ENCODE measurements around the gene NUP107. TPM values are rescaled to one million over a fixed set of nuclear protein-coding genes. Genes with fewer than 3 reads are reported as not detected.

The NUP107 gene
- total RNA-seq, 1 experiment from 2014 or later, result 99.0 TPM

DNA sequence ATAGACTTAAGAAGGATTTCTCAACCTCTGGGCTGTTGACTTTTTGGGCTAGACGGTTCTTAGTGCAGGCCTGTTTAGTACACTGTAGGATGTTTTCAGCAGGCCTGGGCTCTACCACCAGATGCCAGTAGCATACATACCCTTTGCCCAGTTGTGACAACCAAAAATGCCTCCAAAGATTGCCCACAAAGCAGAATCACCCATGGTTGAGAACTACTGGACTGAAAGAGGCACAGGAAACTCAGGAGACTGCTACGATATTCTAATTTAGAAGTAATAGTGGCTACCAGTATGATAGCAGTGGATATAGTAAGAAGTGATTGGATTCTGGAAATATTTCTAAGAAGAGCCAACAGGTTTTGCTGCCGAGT lies 74.6 kb downstream of the NUP107 start:
- ChIA-PET CTCF (no interaction called here), RAD21 (ENCODE audit: low non-redundant PET in 1 of 2, low total read pairs in 2 of 2, uncharacterized antibody in 2 of 2, unreplicated experiment in 2 of 2) (no interaction called here), POLR2A (no interaction called here)
- Histone ChIP-seq H3K4me2 (ENCODE audit: low read length) (no peak overlapping the region), H3K27ac (ENCODE audit: low read depth, low read length) (no peak overlapping the region), H4K20me1 (ENCODE audit: insufficient read depth) (no peaks in the 10 kb centered on the region), H3K9ac (ENCODE audit: low read length) (no peak overlapping the region), H3K27me3 (ENCODE audit: insufficient read depth, low read length) (no peaks in the 10 kb centered on the region), H3K4me1 (ENCODE audit: control insufficient read depth in 1 of 2, insufficient read depth in 2 of 2, low read length in 2 of 2) (no peaks in the 10 kb centered on the region), H3K9me3 (ENCODE audit: control insufficient read depth in 1 of 2, insufficient read depth in 1 of 2, low read depth in 1 of 2, low read length in 2 of 2) (no peaks in the 10 kb centered on the region), H2AFZ (ENCODE audit: low read depth, low read length, poor library complexity, severe bottlenecking) (no peak overlapping the region), H3K9me2 (ENCODE audit: insufficient read depth) (no peaks in the 10 kb centered on the region), H3K36me3 (ENCODE audit: control insufficient read depth in 1 of 2, insufficient read depth in 2 of 2, low read length in 2 of 2) (0 out of 4 replicates have a peak, but pooled peaks cover 3% of the 10 kb centered on the region in 2 experiments), H3K79me2 (ENCODE audit: insufficient read depth, low read length) (no peaks in the 10 kb centered on the region), H3K4me3 (replicated peaks in 1 of 2; ENCODE audit: low read depth in 1 of 2, low read length in 2 of 2) (no peak overlapping the region)
- TF ChIP-seq CEBPB (IDR thresholded peaks at IDR 0.05; ENCODE audit: low read depth) (no peak), EGR1 (IDR thresholded peaks at IDR 0.05; ENCODE audit: low read depth) (no peak), EZH2 (IDR thresholded peaks at IDR 0.05) (no peak), YY1 (IDR thresholded peaks at IDR 0.05; ENCODE audit: extremely low read depth, insufficient replicate concordance, low read depth, low read length) (no peak), TCF7L2 (IDR thresholded peaks at IDR 0.05; ENCODE audit: borderline replicate concordance, extremely low read depth, insufficient read depth, insufficient read length) (no peak), ZFX (IDR thresholded peaks at IDR 0.05) (no peak), CBX3 (IDR thresholded peaks at IDR 0.05; ENCODE audit: low read depth) (no peak), POLR2A (IDR thresholded peaks at IDR 0.05; ENCODE audit: borderline replicate concordance, extremely low read depth, insufficient read depth, insufficient read length) (no peak), SP1 (IDR thresholded peaks at IDR 0.05; ENCODE audit: low read depth) (no peak), ELF1 (IDR thresholded peaks at IDR 0.05; ENCODE audit: borderline replicate concordance, low read depth) (no peak)
- TF ChIP-seq, protein P1, sequence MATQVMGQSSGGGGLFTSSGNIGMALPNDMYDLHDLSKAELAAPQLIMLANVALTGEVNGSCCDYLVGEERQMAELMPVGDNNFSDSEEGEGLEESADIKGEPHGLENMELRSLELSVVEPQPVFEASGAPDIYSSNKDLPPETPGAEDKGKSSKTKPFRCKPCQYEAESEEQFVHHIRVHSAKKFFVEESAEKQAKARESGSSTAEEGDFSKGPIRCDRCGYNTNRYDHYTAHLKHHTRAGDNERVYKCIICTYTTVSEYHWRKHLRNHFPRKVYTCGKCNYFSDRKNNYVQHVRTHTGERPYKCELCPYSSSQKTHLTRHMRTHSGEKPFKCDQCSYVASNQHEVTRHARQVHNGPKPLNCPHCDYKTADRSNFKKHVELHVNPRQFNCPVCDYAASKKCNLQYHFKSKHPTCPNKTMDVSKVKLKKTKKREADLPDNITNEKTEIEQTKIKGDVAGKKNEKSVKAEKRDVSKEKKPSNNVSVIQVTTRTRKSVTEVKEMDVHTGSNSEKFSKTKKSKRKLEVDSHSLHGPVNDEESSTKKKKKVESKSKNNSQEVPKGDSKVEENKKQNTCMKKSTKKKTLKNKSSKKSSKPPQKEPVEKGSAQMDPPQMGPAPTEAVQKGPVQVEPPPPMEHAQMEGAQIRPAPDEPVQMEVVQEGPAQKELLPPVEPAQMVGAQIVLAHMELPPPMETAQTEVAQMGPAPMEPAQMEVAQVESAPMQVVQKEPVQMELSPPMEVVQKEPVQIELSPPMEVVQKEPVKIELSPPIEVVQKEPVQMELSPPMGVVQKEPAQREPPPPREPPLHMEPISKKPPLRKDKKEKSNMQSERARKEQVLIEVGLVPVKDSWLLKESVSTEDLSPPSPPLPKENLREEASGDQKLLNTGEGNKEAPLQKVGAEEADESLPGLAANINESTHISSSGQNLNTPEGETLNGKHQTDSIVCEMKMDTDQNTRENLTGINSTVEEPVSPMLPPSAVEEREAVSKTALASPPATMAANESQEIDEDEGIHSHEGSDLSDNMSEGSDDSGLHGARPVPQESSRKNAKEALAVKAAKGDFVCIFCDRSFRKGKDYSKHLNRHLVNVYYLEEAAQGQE (IDR thresholded peaks at IDR 0.05; ENCODE audit: low read depth), result no peak
- TF ChIP-seq, protein P2, sequence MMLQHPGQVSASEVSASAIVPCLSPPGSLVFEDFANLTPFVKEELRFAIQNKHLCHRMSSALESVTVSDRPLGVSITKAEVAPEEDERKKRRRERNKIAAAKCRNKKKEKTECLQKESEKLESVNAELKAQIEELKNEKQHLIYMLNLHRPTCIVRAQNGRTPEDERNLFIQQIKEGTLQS (IDR thresholded peaks at IDR 0.05), result no peak
- TF ChIP-seq, protein P3, sequence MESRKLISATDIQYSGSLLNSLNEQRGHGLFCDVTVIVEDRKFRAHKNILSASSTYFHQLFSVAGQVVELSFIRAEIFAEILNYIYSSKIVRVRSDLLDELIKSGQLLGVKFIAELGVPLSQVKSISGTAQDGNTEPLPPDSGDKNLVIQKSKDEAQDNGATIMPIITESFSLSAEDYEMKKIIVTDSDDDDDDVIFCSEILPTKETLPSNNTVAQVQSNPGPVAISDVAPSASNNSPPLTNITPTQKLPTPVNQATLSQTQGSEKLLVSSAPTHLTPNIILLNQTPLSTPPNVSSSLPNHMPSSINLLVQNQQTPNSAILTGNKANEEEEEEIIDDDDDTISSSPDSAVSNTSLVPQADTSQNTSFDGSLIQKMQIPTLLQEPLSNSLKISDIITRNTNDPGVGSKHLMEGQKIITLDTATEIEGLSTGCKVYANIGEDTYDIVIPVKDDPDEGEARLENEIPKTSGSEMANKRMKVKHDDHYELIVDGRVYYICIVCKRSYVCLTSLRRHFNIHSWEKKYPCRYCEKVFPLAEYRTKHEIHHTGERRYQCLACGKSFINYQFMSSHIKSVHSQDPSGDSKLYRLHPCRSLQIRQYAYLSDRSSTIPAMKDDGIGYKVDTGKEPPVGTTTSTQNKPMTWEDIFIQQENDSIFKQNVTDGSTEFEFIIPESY (IDR thresholded peaks at IDR 0.05; ENCODE audit: extremely low read depth, insufficient replicate concordance, low read length), result no peak
- intact Hi-C loops (cut with micrococcal nuclease), result no loop called here
- no TSS peak for BruUV-seq (replicated peaks)
- ATAC-seq, result no peak
- no peak for DNase-seq (ENCODE audit: low read depth, low spot score)
